ENCODE measurements around the gene ADAM8. TPM values are rescaled to one million over a fixed set of nuclear protein-coding genes. Genes with fewer than 3 reads are reported as not detected.
A peak's percentile ranks its signal among the peaks of the same experiment; 100 is the strongest.

ADAM8 gene
- total and polyA plus RNA-seq, 8 donors = 1.9 to 45.3 (median 3.8) TPM

GRCh38 chr10:133258818-133259601 is 17.7 kb downstream of the ADAM8 start:
- DNase-seq = peak; percentile 46 to 94 (median 86)
- peak overlapping the region; percentile 84 to 93 for H3K27ac ChIP-seq
- intact Hi-C loops (cut with DNase I) = no loop called here
- H3K9me3 ChIP-seq = no peaks in the 10 kb centered on the region
- peak; percentile 43 for ATAC-seq
- peaks cover 0 to 4% of the 10 kb centered on the region in 2 donors for H3K27me3 ChIP-seq
- H3K4me1 ChIP-seq = peaks cover 31 to 63% of the 10 kb centered on the region in 2 donors
- H3K4me3 ChIP-seq = peak overlapping the region in 1 of 2 donors; percentile 10
- TF ChIP-seq CTCF (IDR thresholded peaks at IDR 0.05) = peak in 1 of 2 donors; percentile 5
- H3K36me3 ChIP-seq = peaks cover 0 to 8% of the 10 kb centered on the region in 2 donors

GRCh38 chr10:133258066-133258817 is 18.4 kb downstream of the ADAM8 start:
- intact Hi-C loops (cut with DNase I) = no loop called here
- H3K4me3 ChIP-seq = peak overlapping the region in 1 of 2 donors; percentile 10
- H3K4me1 ChIP-seq = peaks cover 31 to 57% of the 10 kb centered on the region in 2 donors
- DNase-seq (peak in 2 of 4 donors; percentile 77 to 87), ATAC-seq (peak; percentile 58)
- peaks cover 0 to 8% of the 10 kb centered on the region in 2 donors for H3K36me3 ChIP-seq
- H3K27me3 ChIP-seq = peaks cover 0 to 10% of the 10 kb centered on the region in 2 donors
- H3K9me3 ChIP-seq = no peaks in the 10 kb centered on the region
- TF ChIP-seq CTCF (IDR thresholded peaks at IDR 0.05) = no peak
- H3K27ac ChIP-seq = peak overlapping the region; percentile 84 to 93

GRCh38 chr10:133257489-133258065 is 19.1 kb downstream of the ADAM8 start:
- peak; percentile 23 to 35 for TF ChIP-seq CTCF (IDR thresholded peaks at IDR 0.05)
- Histone ChIP-seq H3K9me3 (no peaks in the 10 kb centered on the region), H3K4me3 (peak overlapping the region in 1 of 2 donors; percentile 1), H3K36me3 (peaks cover 0 to 2% of the 10 kb centered on the region in 2 donors), H3K27ac (peak overlapping the region; percentile 84 to 93), H3K27me3 (peaks cover 0 to 10% of the 10 kb centered on the region in 2 donors), H3K4me1 (peaks cover 31 to 53% of the 10 kb centered on the region in 2 donors)
- ATAC-seq (peak; percentile 58), DNase-seq (peak in 3 of 4 donors; percentile 33 to 95 (median 88))
- intact Hi-C loops (cut with DNase I) = no loop called here

GRCh38 chr10:133255323-133255722 is 21.3 kb downstream of the ADAM8 start:
- no peak overlapping the region for H3K4me3 ChIP-seq

More at GRCh38 chr10:133255323-133255722, 21.3 kb downstream of the ADAM8 start:
- no peaks in the 10 kb centered on the region for H3K9me3 ChIP-seq
- no peak for ATAC-seq
- peaks cover 0 to 21% of the 10 kb centered on the region in 2 donors for H3K27me3 ChIP-seq
- no peak for DNase-seq
- TF ChIP-seq CTCF (IDR thresholded peaks at IDR 0.05) = no peak
- H3K36me3 ChIP-seq = no peaks in the 10 kb centered on the region
- H3K4me1 ChIP-seq = peaks cover 25 to 36% of the 10 kb centered on the region in 2 donors
- H3K27ac ChIP-seq = no peak overlapping the region
- intact Hi-C loops (cut with DNase I) = no loop called here
